K562 (cell line): ENCODE results near the gene BCL7C. TPM values are rescaled to one million over a fixed set of nuclear protein-coding genes. Genes with fewer than 3 reads are reported as not detected.

ENCODE experiments used
- DNMT1 ChIP-seq: fragments of 450-650 bp; IDR thresholded peaks from 2 replicates; pipeline ENCODE4 v1.6.1; 2016; ENCODE audit warnings: antibody characterized with exemption, mild to moderate bottlenecking
- ERF ChIP-seq: fragments of 450-650 bp; formaldehyde crosslinking; IDR thresholded peaks from 2 replicates; pipeline ENCODE4 v1.4.0; 2020; ENCODE audit warnings: mild to moderate bottlenecking, mixed read lengths
- KLF10 ChIP-seq: fragments of 250-450 bp; sonication (Bioruptor Pico); IDR thresholded peaks from 2 replicates; pipeline ENCODE4 v1.6.1; 2021; ENCODE audit warnings: matching md5 sums
- MECOM ChIP-seq: fragments of 250-450 bp; sonication (Bioruptor Pico); IDR thresholded peaks from 2 replicates; pipeline ENCODE4 v1.8.0; 2022; ENCODE audit warnings: inconsistent platforms
- PURB ChIP-seq: sonication (generic); formaldehyde crosslinking; IDR thresholded peaks from 2 replicates; pipeline ENCODE4 v1.9.0; 2021; ENCODE audit warnings: low read depth, mild to moderate bottlenecking, missing genetic modification reagents
- SREBF2 ChIP-seq: sonication (generic); formaldehyde crosslinking; IDR thresholded peaks from 2 replicates; pipeline ENCODE4 v1.4.0; 2020; ENCODE audit warnings: mild to moderate bottlenecking, missing genetic modification reagents
- ZBTB1 ChIP-seq: sonication (generic); formaldehyde crosslinking; IDR thresholded peaks from 2 replicates; pipeline ENCODE4 v1.8.1; 2023; ENCODE audit warnings: missing genetic modification reagents, low read depth, mild to moderate bottlenecking, borderline replicate concordance
- ZFP36 ChIP-seq: fragments of 150-350 bp; IDR thresholded peaks from 2 replicates; pipeline ENCODE4 v1.6.1; 2018; ENCODE audit warnings: low read length, low read depth; ENCODE audit not compliant: partially characterized antibody
- ZNF584 ChIP-seq: fragments of 200-800 bp; sonication (Bioruptor generic); IDR thresholded peaks from 2 replicates; pipeline ENCODE4 v1.6.1; 2016; ENCODE audit warnings: low read depth, mild to moderate bottlenecking, missing genetic modification characterization, missing compliant biosample characterization
- polyA plus RNA-seq, 8 experiments: library from polyadenylated mRNA; depleted of rRNA in 4 of 8; stranded (reverse) in 5 of 8; unstranded in 3 of 8; fragments of >200 nt; fragmentation: Nextera tagmentation in 2 of 8; fragmentation: Illumina TruSeq in 1 of 8; extraction: Ambion mirVana in 2 of 8; extraction: Trizol in 1 of 8; gene quantifications; 2 replicates each; pipeline versions ENCODE4 v1.2.1 to v1.2.3, GENCODE V29; 2011 to 2014; ENCODE audit warnings: inconsistent platforms in 1 of 8, missing spikeins in 1 of 8
- total RNA-seq, 7 experiments: library from RNA; depleted of rRNA in 6 of 7; stranded (reverse); fragments of >200 nt in 6 of 7; fragmentation: Illumina TruSeq in 2 of 7; extraction: Trizol in 2 of 7; gene quantifications; 2 replicates each; pipeline versions ENCODE4 v1.2.1 to v1.2.3, GENCODE V29; 2011 to 2021; ENCODE audit warnings: low replicate concordance in 1 of 7
- TF ChIP-seq, protein P1 (sequence below), 2 experiments: fragments of 450-650 bp in 1 of 2; sonication (generic) in 1 of 2; formaldehyde crosslinking in 1 of 2; IDR thresholded peaks; 2 replicates each; pipeline versions ENCODE4 v1.7.1 to v1.9.0; 2016 to 2022; ENCODE audit warnings: inconsistent platforms in 1 of 2, mild to moderate bottlenecking in 1 of 2, missing genetic modification reagents in 1 of 2
- TF ChIP-seq, protein P2 (sequence below), 2 experiments: fragments of 450-650 bp in 1 of 2; IDR thresholded peaks; 2 replicates each; pipeline ENCODE4 v1.6.1; 2011 to 2017; ENCODE audit warnings: low read depth in 2 of 2, antibody characterized with exemption in 1 of 2, borderline replicate concordance in 1 of 2, low read length in 1 of 2, mild to moderate bottlenecking in 1 of 2, mixed read lengths in 1 of 2; ENCODE audit not compliant: control insufficient read depth in 1 of 2
- TF ChIP-seq, protein P3 (sequence below): sonication (generic); formaldehyde crosslinking; IDR thresholded peaks from 2 replicates; pipeline ENCODE4 v1.8.0; 2022; ENCODE audit warnings: missing genetic modification reagents, mild to moderate bottlenecking, borderline replicate concordance

Gene BCL7C
- total and polyA plus RNA-seq, 9 of the 15 experiments (the other 6 are each of a cell fraction or from before 2014, with no cell fraction given): 1.7 to 85.8 (median 19.6) TPM

DNA sequence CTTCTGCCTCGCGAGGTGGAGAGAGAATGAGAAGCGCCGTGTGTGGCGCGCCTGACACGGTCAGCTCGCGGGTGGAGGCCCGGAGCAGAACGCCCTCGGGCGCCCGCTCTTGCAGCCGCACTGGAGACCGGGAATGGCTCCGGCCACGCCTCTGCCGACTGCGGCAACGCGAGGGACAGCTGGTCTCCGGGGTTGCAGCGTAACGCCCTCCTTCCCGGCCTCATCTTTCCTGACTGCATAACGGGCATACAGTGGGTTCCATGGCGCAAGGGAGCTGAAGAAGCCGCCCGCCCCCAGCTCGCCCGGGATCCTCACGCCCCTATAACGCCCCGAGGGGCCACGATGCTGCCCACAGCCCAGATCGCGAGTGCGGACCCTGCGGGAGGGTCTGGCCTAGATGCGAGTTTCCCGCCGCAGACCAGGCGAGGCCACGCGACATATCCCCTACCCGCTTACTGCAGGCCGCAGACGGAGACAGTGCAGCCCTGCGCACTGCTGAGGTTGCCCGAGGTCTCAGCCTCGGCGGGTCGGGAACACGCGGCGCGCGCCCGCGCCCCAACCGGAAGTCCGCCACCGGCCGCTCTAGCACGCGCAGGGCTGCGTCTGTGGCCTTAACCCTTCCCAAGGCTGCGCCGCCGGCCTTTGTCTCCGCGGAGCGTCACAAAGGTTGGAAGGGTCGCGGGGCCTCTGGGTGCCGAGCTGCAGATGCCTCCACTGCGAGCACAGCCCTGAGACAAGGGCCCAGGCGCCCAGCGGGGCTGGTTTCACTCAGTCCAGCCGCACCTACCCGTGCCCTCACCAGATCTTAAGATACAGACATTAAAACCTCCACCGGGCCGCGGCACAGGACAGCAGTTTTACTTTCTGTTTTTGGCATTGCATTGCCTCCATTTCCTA is 18.8 kb downstream of the BCL7C start (continued):
- TF ChIP-seq, protein P1, sequence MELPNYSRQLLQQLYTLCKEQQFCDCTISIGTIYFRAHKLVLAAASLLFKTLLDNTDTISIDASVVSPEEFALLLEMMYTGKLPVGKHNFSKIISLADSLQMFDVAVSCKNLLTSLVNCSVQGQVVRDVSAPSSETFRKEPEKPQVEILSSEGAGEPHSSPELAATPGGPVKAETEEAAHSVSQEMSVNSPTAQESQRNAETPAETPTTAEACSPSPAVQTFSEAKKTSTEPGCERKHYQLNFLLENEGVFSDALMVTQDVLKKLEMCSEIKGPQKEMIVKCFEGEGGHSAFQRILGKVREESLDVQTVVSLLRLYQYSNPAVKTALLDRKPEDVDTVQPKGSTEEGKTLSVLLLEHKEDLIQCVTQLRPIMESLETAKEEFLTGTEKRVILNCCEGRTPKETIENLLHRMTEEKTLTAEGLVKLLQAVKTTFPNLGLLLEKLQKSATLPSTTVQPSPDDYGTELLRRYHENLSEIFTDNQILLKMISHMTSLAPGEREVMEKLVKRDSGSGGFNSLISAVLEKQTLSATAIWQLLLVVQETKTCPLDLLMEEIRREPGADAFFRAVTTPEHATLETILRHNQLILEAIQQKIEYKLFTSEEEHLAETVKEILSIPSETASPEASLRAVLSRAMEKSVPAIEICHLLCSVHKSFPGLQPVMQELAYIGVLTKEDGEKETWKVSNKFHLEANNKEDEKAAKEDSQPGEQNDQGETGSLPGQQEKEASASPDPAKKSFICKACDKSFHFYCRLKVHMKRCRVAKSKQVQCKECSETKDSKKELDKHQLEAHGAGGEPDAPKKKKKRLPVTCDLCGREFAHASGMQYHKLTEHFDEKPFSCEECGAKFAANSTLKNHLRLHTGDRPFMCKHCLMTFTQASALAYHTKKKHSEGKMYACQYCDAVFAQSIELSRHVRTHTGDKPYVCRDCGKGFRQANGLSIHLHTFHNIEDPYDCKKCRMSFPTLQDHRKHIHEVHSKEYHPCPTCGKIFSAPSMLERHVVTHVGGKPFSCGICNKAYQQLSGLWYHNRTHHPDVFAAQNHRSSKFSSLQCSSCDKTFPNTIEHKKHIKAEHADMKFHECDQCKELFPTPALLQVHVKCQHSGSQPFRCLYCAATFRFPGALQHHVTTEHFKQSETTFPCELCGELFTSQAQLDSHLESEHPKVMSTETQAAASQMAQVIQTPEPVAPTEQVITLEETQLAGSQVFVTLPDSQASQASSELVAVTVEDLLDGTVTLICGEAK (IDR thresholded peaks at IDR 0.05): peak; percentile 91
- TF ChIP-seq, protein P1 (CRISPR knock-in tag; IDR thresholded peaks at IDR 0.05): no peak; the same call in 1 of the 2 replicates
- TF ChIP-seq ERF (CRISPR knock-in tag) (peak; percentile 24; the same call in 1 of the 2 replicates), SREBF2 (no peak), KLF10 (no peak), DNMT1 (0 out of 2 replicates have a peak, but pooled peaks have one; percentile 42), MECOM (no peak; the same call in 1 of the 2 replicates), ZFP36 (peak; percentile 34), PURB (no peak), ZBTB1 (CRISPR knock-in tag) (no peak), ZNF584 (no peak)
- TF ChIP-seq, protein P2, sequence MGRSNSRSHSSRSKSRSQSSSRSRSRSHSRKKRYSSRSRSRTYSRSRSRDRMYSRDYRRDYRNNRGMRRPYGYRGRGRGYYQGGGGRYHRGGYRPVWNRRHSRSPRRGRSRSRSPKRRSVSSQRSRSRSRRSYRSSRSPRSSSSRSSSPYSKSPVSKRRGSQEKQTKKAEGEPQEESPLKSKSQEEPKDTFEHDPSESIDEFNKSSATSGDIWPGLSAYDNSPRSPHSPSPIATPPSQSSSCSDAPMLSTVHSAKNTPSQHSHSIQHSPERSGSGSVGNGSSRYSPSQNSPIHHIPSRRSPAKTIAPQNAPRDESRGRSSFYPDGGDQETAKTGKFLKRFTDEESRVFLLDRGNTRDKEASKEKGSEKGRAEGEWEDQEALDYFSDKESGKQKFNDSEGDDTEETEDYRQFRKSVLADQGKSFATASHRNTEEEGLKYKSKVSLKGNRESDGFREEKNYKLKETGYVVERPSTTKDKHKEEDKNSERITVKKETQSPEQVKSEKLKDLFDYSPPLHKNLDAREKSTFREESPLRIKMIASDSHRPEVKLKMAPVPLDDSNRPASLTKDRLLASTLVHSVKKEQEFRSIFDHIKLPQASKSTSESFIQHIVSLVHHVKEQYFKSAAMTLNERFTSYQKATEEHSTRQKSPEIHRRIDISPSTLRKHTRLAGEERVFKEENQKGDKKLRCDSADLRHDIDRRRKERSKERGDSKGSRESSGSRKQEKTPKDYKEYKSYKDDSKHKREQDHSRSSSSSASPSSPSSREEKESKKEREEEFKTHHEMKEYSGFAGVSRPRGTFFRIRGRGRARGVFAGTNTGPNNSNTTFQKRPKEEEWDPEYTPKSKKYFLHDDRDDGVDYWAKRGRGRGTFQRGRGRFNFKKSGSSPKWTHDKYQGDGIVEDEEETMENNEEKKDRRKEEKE (IDR thresholded peaks at IDR 0.05; ENCODE audit: borderline replicate concordance in 1 of 2, control insufficient read depth in 1 of 2, low read depth in 2 of 2, low read length in 1 of 2): no peak
- TF ChIP-seq, protein P3, sequence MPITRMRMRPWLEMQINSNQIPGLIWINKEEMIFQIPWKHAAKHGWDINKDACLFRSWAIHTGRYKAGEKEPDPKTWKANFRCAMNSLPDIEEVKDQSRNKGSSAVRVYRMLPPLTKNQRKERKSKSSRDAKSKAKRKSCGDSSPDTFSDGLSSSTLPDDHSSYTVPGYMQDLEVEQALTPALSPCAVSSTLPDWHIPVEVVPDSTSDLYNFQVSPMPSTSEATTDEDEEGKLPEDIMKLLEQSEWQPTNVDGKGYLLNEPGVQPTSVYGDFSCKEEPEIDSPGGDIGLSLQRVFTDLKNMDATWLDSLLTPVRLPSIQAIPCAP (CRISPR knock-in tag): no peak; the same call in 1 of the 2 replicates
